ENCODE measurements around the gene GRIN1. TPM values are rescaled to one million over a fixed set of nuclear protein-coding genes. Genes with fewer than 3 reads are reported as not detected.

GRIN1 gene
- total and polyA plus RNA-seq, 2 donors (not counting 1 experiment from before 2014, with no cell fraction given), result 0.04 TPM; not detected in 1

DNA sequence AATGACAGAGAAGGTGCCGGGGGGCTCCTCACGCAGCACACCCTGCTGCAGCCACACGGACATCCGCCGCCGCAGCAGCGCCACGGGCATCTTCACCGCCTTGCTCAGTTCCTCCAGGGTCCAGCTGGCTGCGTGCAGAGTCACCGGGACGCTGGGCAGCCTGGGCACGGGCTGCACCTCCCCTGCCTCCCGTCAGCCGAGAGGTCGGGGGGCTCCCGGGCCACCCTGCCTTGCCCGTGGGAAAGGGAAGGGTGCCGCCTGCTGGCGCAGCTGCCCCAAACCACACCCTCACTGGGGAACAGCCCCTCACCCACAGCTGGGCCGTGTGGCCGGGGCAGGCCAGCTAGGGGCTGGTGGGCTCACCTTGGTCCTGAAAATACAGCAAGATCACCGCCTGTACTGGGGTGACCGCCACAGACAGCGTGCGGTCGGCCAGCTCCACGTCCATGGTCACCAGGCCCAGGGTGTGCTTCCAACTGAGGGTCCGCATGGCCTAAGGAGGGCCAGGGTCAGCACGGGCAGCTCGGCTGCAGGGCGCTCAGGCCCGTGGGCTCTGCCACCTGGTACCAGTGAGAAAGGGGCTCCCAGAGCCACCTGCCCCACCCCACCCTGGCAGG is 36.5 kb downstream of the GRIN1 start:
- TF ChIP-seq, protein P1, sequence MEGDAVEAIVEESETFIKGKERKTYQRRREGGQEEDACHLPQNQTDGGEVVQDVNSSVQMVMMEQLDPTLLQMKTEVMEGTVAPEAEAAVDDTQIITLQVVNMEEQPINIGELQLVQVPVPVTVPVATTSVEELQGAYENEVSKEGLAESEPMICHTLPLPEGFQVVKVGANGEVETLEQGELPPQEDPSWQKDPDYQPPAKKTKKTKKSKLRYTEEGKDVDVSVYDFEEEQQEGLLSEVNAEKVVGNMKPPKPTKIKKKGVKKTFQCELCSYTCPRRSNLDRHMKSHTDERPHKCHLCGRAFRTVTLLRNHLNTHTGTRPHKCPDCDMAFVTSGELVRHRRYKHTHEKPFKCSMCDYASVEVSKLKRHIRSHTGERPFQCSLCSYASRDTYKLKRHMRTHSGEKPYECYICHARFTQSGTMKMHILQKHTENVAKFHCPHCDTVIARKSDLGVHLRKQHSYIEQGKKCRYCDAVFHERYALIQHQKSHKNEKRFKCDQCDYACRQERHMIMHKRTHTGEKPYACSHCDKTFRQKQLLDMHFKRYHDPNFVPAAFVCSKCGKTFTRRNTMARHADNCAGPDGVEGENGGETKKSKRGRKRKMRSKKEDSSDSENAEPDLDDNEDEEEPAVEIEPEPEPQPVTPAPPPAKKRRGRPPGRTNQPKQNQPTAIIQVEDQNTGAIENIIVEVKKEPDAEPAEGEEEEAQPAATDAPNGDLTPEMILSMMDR (IDR thresholded peaks at IDR 0.05), result no peak
- TF ChIP-seq EZH2 (IDR thresholded peaks at IDR 0.05; ENCODE audit: borderline replicate concordance, insufficient read depth, low read depth, low read length, poor library complexity, severe bottlenecking), result no peak
- ChIA-PET POLR2A (no interaction called here), CTCF (interaction anchor here (2.1 kb wide), 1 partner anchor 57 kb away, joined by 5 read pairs; no protein-coding TSS in a partner anchor)
- no peaks in the 10 kb centered on the region for H3K9me3 Mint-ChIP-seq (ENCODE audit: insufficient read depth)
- 66% methylated on average over 28 of the region's 33 CpGs for WGBS (ENCODE audit: insufficient coverage)
- intact Hi-C loops (cut with micrococcal nuclease), result no loop called here
- no peak overlapping the region for H3K27ac Mint-ChIP-seq
- Histone ChIP-seq H4K20me1 (ENCODE audit: control insufficient read depth, insufficient read depth, low read length, poor library complexity, severe bottlenecking) (peaks cover 13% of the 10 kb centered on the region), H3K27ac (ENCODE audit: low read length in 2 of 2) (no peak overlapping the region), H2AFZ (ENCODE audit: insufficient read depth, low read depth, low read length, poor library complexity, severe bottlenecking) (no peak overlapping the region), H3K4me3 (ENCODE audit: control extremely low read depth in 1 of 5, extremely low read depth in 1 of 5, insufficient read depth in 1 of 5, low read depth in 2 of 5, low read length in 4 of 5) (no peak overlapping the region), H3K36me3 (replicated peaks in 1 of 2; ENCODE audit: control extremely low read depth in 1 of 2, control insufficient read depth in 1 of 2, extremely low read depth in 1 of 2, insufficient read depth in 2 of 2, low read length in 1 of 2) (peaks cover 0 to 23% of the 10 kb centered on the region in 2 experiments), H3K4me2 (replicated peaks; ENCODE audit: low read depth, low read length, poor library complexity, severe bottlenecking) (peak overlapping the region; percentile 32), H3K4me1 (ENCODE audit: control insufficient read depth in 2 of 2, insufficient read depth in 2 of 2, low read length in 2 of 2) (peaks cover 7 to 9% of the 10 kb centered on the region in 2 donors), H3K79me2 (ENCODE audit: control insufficient read depth, insufficient read depth, low read length) (no peaks in the 10 kb centered on the region), H3K9me3 (ENCODE audit: control extremely low read depth in 1 of 3, control insufficient read depth in 2 of 3, insufficient read depth in 1 of 3, low read length in 2 of 3) (peaks cover 0 to 6% (median 0%) of the 10 kb centered on the region in 3 donors), H3K27me3 (replicated peaks in 1 of 4; ENCODE audit: control extremely low read depth in 1 of 4, control insufficient read depth in 3 of 4, insufficient read depth in 4 of 4, low read length in 3 of 4) (peaks cover 0 to 29% (median 11%) of the 10 kb centered on the region in 4 experiments), H3K9ac (ENCODE audit: low read length) (no peak overlapping the region)
- no peak for DNase-seq
- no peak for ATAC-seq (ENCODE audit: low read depth)
- H3K27me3 Mint-ChIP-seq, result no peaks in the 10 kb centered on the region
- no peak overlapping the region for H3K4me3 Mint-ChIP-seq
- H3K4me1 Mint-ChIP-seq, result peaks cover 6% of the 10 kb centered on the region
